ENCODE data around the gene CCZ1. TPM values are rescaled to one million over a fixed set of nuclear protein-coding genes. Genes with fewer than 3 reads are reported as not detected.
"Not testable (repeated sequence)": the region's sequence is repeated elsewhere in the genome, so short reads cannot be mapped to it uniquely, and the experiment has no call there.

Gene CCZ1
- polyA plus RNA-seq, 1 donor, result 56.4 TPM

GRCh38 chr7:5963205-5963604, 64.7 kb downstream of the CCZ1 start:
- not testable (repeated sequence) for H3K9me3 ChIP-seq (ENCODE audit: control insufficient read depth, low read depth, low read length); H3K4me1 ChIP-seq (ENCODE audit: control insufficient read depth, insufficient read depth, low read length); DNase-seq; H3K27me3 ChIP-seq (ENCODE audit: control insufficient read depth, insufficient read depth, low read length); H3K27ac ChIP-seq (ENCODE audit: low read length); H3K36me3 ChIP-seq (ENCODE audit: control insufficient read depth, insufficient read depth, low read length); H3K4me3 ChIP-seq (ENCODE audit: low read length)
- WGBS (ENCODE audit: insufficient coverage, low lambda C conversion rate), result no CpG with 5 or more reads among the region's 13 CpGs

- not testable (repeated sequence) for H3K36me3 ChIP-seq (ENCODE audit: control insufficient read depth, insufficient read depth, low read length); DNase-seq; H3K27ac ChIP-seq (ENCODE audit: low read length); H3K4me3 ChIP-seq (ENCODE audit: low read length); H3K27me3 ChIP-seq (ENCODE audit: control insufficient read depth, insufficient read depth, low read length); H3K4me1 ChIP-seq (ENCODE audit: control insufficient read depth, insufficient read depth, low read length); H3K9me3 ChIP-seq (ENCODE audit: control insufficient read depth, low read depth, low read length)
- no CpG with 5 or more reads among the region's 7 CpGs for WGBS (ENCODE audit: insufficient coverage, low lambda C conversion rate)
Measured at GRCh38 chr7:5963810-5964209, 65.3 kb downstream of the CCZ1 start.

GRCh38 chr7:5970347-5970911, 71.9 kb downstream of the CCZ1 start, which contains the start of gene RSPH10B:
Gene RSPH10B (minus strand): TSS chr7:5970689. CDS start chr7:5967116, 3,573 bp downstream.
- not testable (repeated sequence) for H3K4me1 ChIP-seq (ENCODE audit: control insufficient read depth, insufficient read depth, low read length); H3K27ac ChIP-seq (ENCODE audit: low read length); H3K4me3 ChIP-seq (ENCODE audit: low read length); H3K27me3 ChIP-seq (ENCODE audit: control insufficient read depth, insufficient read depth, low read length); H3K9me3 ChIP-seq (ENCODE audit: control insufficient read depth, low read depth, low read length); H3K36me3 ChIP-seq (ENCODE audit: control insufficient read depth, insufficient read depth, low read length)
- WGBS (ENCODE audit: insufficient coverage, low lambda C conversion rate), result no CpG with 5 or more reads among the region's 43 CpGs
- DNase-seq, result peak in 1 of 2 donors; percentile 2

- not testable (repeated sequence) for H3K9me3 ChIP-seq (ENCODE audit: control insufficient read depth, low read depth, low read length); DNase-seq; H3K27me3 ChIP-seq (ENCODE audit: control insufficient read depth, insufficient read depth, low read length); H3K4me3 ChIP-seq (ENCODE audit: low read length); H3K36me3 ChIP-seq (ENCODE audit: control insufficient read depth, insufficient read depth, low read length); H3K4me1 ChIP-seq (ENCODE audit: control insufficient read depth, insufficient read depth, low read length); H3K27ac ChIP-seq (ENCODE audit: low read length)
- no CpG with 5 or more reads among the region's 8 CpGs for WGBS (ENCODE audit: insufficient coverage, low lambda C conversion rate)
Measured at GRCh38 chr7:5973580-5973979, 75.0 kb downstream of the CCZ1 start.

Other genes with a start within 250 kb of the CCZ1 start
- 21.8 TPM for gene RNF216, start 117.1 kb upstream of the CCZ1 start, polyA plus RNA-seq
- 0.54 TPM for gene OCM, start 17.9 kb upstream of the CCZ1 start, polyA plus RNA-seq
- 0.52 TPM for gene RSPH10B, start 72.0 kb downstream of the CCZ1 start, polyA plus RNA-seq
- 10.2 TPM for gene PMS2, start 110.3 kb downstream of the CCZ1 start, polyA plus RNA-seq
- 24.7 TPM for gene AIMP2, start 110.5 kb downstream of the CCZ1 start, polyA plus RNA-seq
- gene ANKRD61, start 132.6 kb downstream of the CCZ1 start, polyA plus RNA-seq, result 2.4 TPM
- gene EIF2AK1, start 160.4 kb downstream of the CCZ1 start, polyA plus RNA-seq, result 75.4 TPM
- gene USP42, start 206.2 kb downstream of the CCZ1 start, polyA plus RNA-seq, result 11.2 TPM